Liver (tissue), 9 donors: Measurements from ENCODE around the gene CBX2. TPM values are rescaled to one million over a fixed set of nuclear protein-coding genes. Genes with fewer than 3 reads are reported as not detected.
"Not testable (repeated sequence)": the region's sequence is repeated elsewhere in the genome, so short reads cannot be mapped to it uniquely, and the experiment has no call there.

Experiments used
- DNase-seq: peaks from one replicate; pipeline ENCODE4 v3.0.0-alpha.2; 2017; ENCODE audit warnings: low spot score
- H3K27ac ChIP-seq, 2 donors: one replicate each; pipeline ENCODE4 v1.7.0; 2013; ENCODE audit warnings: inconsistent platforms in 2 of 2, low read length in 2 of 2, control low read depth in 1 of 2, low read depth in 1 of 2, mild to moderate bottlenecking in 1 of 2
- H3K27me3 ChIP-seq, 4 donors: one replicate each; pipeline versions ENCODE4 v1.6.1 to v1.7.0; 2013; ENCODE audit warnings: low read length in 3 of 4, inconsistent platforms in 1 of 4, mild to moderate bottlenecking in 1 of 4, moderate library complexity in 1 of 4; ENCODE audit not compliant: control insufficient read depth in 4 of 4, insufficient read depth in 4 of 4
- H3K36me3 ChIP-seq, 4 donors: one replicate each; pipeline versions ENCODE4 v1.6.1 to v1.7.0; 2013; ENCODE audit warnings: low read length in 3 of 4, mild to moderate bottlenecking in 3 of 4, low read depth in 1 of 4, moderate library complexity in 1 of 4; ENCODE audit not compliant: control insufficient read depth in 4 of 4, insufficient read depth in 3 of 4
- H3K4me1 ChIP-seq, 4 donors: one replicate each; pipeline versions ENCODE4 v1.6.1 to v1.7.0; 2013; ENCODE audit warnings: low read length in 3 of 4, mild to moderate bottlenecking in 3 of 4, moderate library complexity in 1 of 4; ENCODE audit not compliant: control insufficient read depth in 4 of 4, insufficient read depth in 4 of 4
- H3K4me3 ChIP-seq, 3 donors: one replicate each; pipeline versions ENCODE4 v1.6.1 to v1.7.0; 2013; ENCODE audit warnings: low read length in 3 of 3, control low read depth in 1 of 3, low read depth in 1 of 3, mild to moderate bottlenecking in 1 of 3
- H3K9ac ChIP-seq, 2 donors: one replicate each; pipeline ENCODE4 v1.7.0; 2013; ENCODE audit warnings: low read length in 2 of 2, mild to moderate bottlenecking in 2 of 2, moderate library complexity in 2 of 2, control low read depth in 1 of 2, low read depth in 1 of 2
- H3K9me3 ChIP-seq, 4 donors: one replicate each; pipeline versions ENCODE4 v1.6.1 to v1.7.0; 2013; ENCODE audit warnings: low read length in 3 of 4; ENCODE audit not compliant: control insufficient read depth in 4 of 4
- EGR1 ChIP-seq, 2 donors: IDR thresholded peaks; 2 replicates each; pipeline ENCODE4 v1.6.1; 2016 to 2018; ENCODE audit warnings: antibody characterized with exemption in 2 of 2, low read depth in 2 of 2
- FOXA1 ChIP-seq: IDR thresholded peaks from 2 replicates; pipeline ENCODE4 v1.6.1; 2016; ENCODE audit warnings: antibody characterized with exemption
- FOXA2 ChIP-seq: IDR thresholded peaks from 2 replicates; pipeline ENCODE4 v1.6.1; 2016; ENCODE audit warnings: antibody characterized with exemption
- GABPA ChIP-seq, 2 donors: IDR thresholded peaks in 1 of 2; conservative IDR thresholded peaks in 1 of 2; 2 replicates each; pipeline ENCODE4 v1.6.1; 2016; ENCODE audit warnings: antibody characterized with exemption in 2 of 2, mild to moderate bottlenecking in 1 of 2, moderate library complexity in 1 of 2
- HNF4A ChIP-seq, 2 donors: conservative IDR thresholded peaks; 2 replicates each; pipeline ENCODE4 v1.6.1; 2016; ENCODE audit warnings: antibody characterized with exemption in 2 of 2, mild to moderate bottlenecking in 2 of 2
- HNF4G ChIP-seq: IDR thresholded peaks from 2 replicates; pipeline ENCODE4 v1.6.1; 2016; ENCODE audit warnings: antibody characterized with exemption
- JUND ChIP-seq, 2 donors: IDR thresholded peaks; 2 replicates each; pipeline ENCODE4 v1.6.1; 2016; ENCODE audit warnings: antibody characterized with exemption in 2 of 2
- NR2F2 ChIP-seq: IDR thresholded peaks from 2 replicates; pipeline ENCODE4 v1.6.1; 2016; ENCODE audit warnings: antibody characterized with exemption
- RXRA ChIP-seq, 2 donors: IDR thresholded peaks; 2 replicates each; pipeline ENCODE4 v1.6.1; 2017 to 2018; ENCODE audit warnings: antibody characterized with exemption in 2 of 2, mild to moderate bottlenecking in 1 of 2
- SP1 ChIP-seq: IDR thresholded peaks from 2 replicates; pipeline ENCODE4 v1.6.1; 2018; ENCODE audit warnings: antibody characterized with exemption, mild to moderate bottlenecking
- TAF1 ChIP-seq: conservative IDR thresholded peaks from 2 replicates; pipeline ENCODE4 v1.6.1; 2016; ENCODE audit warnings: antibody characterized with exemption, mild to moderate bottlenecking
- YY1 ChIP-seq: IDR thresholded peaks from 2 replicates; pipeline ENCODE4 v1.6.1; 2016; ENCODE audit warnings: antibody characterized with exemption, mild to moderate bottlenecking
- WGBS: extraction: QIAGEN DNeasy Blood & Tissue Kit; methylation state at CpG from one replicate; pipeline ENCODE4 v1.1.7; 2013; 5-methylcytosine and 5-hydroxymethylcytosine counted together
- polyA plus RNA-seq, 2 donors: library from polyadenylated mRNA; stranded (reverse) in 1 of 2; unstranded in 1 of 2; fragments of 200-250 nt in 1 of 2; fragments of >200 nt in 1 of 2; fragmentation: Nextera tagmentation in 1 of 2; extraction: Ambion mirVana in 1 of 2; gene quantifications; one replicate each; pipeline versions ENCODE4 v1.2.1 to v1.2.3, GENCODE V29; 2013 to 2015
- total RNA-seq, 2 donors: library from RNA; depleted of rRNA; stranded (reverse); fragments of >200 nt; gene quantifications; one replicate each; pipeline ENCODE4 v1.2.3, GENCODE V29; 2014
- TF ChIP-seq, protein P1 (sequence below): IDR thresholded peaks from 2 replicates; pipeline ENCODE4 v1.6.1; 2016; ENCODE audit warnings: antibody characterized with exemption, mild to moderate bottlenecking
- TF ChIP-seq, protein P2 (sequence below): IDR thresholded peaks from 2 replicates; pipeline ENCODE4 v1.6.1; 2016; ENCODE audit warnings: antibody characterized with exemption
- TF ChIP-seq, protein P3 (sequence below): IDR thresholded peaks from 2 replicates; pipeline ENCODE4 v1.6.1; 2016; ENCODE audit warnings: antibody characterized with exemption
- donor health status: healthy.
- donor health status: healthy.
- donor health status: healthy.
- donor health status: healthy.
- donor health status: healthy.

Gene CBX2
- total and polyA plus RNA-seq, 4 donors: 0.33 to 2.4 (median 0.53) TPM

DNA sequence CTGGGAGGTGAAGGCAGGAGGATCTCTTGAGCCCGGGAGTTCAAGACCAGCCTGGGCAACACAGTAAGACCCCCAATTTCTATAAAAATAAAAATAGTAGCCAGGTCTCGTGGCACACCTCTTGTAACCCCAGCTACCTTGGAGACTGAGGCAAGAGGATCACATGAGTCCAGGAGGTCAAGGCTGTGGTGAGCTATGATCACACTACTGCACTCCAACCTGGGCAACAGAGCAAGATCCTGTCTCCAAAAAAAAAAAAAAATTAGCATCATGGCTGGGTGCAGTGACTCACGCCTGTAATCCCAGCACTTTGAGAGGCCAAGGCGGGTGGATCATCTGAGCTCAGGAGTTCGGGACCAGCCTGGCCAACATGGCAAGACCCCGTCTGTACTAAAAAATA, 6.7 kb upstream of the CBX2 start:
- peaks cover 0 to 9% (median 4%) of the 10 kb centered on the region in 4 donors for H3K27me3 ChIP-seq
- WGBS: 91% methylated on average over 6 of the region's 6 CpGs
- no peak overlapping the region for H3K27ac ChIP-seq
- no peak overlapping the region for H3K4me3 ChIP-seq
- no peak overlapping the region for H3K9ac ChIP-seq
- H3K9me3 ChIP-seq: peaks cover 0 to under 1% (median 0%) of the 10 kb centered on the region in 4 donors
- TF ChIP-seq, protein P1, sequence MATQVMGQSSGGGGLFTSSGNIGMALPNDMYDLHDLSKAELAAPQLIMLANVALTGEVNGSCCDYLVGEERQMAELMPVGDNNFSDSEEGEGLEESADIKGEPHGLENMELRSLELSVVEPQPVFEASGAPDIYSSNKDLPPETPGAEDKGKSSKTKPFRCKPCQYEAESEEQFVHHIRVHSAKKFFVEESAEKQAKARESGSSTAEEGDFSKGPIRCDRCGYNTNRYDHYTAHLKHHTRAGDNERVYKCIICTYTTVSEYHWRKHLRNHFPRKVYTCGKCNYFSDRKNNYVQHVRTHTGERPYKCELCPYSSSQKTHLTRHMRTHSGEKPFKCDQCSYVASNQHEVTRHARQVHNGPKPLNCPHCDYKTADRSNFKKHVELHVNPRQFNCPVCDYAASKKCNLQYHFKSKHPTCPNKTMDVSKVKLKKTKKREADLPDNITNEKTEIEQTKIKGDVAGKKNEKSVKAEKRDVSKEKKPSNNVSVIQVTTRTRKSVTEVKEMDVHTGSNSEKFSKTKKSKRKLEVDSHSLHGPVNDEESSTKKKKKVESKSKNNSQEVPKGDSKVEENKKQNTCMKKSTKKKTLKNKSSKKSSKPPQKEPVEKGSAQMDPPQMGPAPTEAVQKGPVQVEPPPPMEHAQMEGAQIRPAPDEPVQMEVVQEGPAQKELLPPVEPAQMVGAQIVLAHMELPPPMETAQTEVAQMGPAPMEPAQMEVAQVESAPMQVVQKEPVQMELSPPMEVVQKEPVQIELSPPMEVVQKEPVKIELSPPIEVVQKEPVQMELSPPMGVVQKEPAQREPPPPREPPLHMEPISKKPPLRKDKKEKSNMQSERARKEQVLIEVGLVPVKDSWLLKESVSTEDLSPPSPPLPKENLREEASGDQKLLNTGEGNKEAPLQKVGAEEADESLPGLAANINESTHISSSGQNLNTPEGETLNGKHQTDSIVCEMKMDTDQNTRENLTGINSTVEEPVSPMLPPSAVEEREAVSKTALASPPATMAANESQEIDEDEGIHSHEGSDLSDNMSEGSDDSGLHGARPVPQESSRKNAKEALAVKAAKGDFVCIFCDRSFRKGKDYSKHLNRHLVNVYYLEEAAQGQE: no peak
- TF ChIP-seq NR2F2 (no peak), FOXA1 (no peak), YY1 (no peak), RXRA (IDR thresholded peaks at IDR 0.05) (no peak), FOXA2 (no peak), JUND (IDR thresholded peaks at IDR 0.05) (no peak), GABPA (IDR thresholded peaks at IDR 0.05 in 1 of 2, conservative IDR thresholded peaks at IDR 0.05 in 1 of 2) (no peak), HNF4G (no peak), EGR1 (IDR thresholded peaks at IDR 0.05; ENCODE audit: low read depth in 2 of 2) (no peak), HNF4A (conservative IDR thresholded peaks at IDR 0.05) (no peak), TAF1 (no peak), SP1 (no peak)
- TF ChIP-seq, protein P2, sequence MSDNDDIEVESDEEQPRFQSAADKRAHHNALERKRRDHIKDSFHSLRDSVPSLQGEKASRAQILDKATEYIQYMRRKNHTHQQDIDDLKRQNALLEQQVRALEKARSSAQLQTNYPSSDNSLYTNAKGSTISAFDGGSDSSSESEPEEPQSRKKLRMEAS: no peak
- TF ChIP-seq, protein P3, sequence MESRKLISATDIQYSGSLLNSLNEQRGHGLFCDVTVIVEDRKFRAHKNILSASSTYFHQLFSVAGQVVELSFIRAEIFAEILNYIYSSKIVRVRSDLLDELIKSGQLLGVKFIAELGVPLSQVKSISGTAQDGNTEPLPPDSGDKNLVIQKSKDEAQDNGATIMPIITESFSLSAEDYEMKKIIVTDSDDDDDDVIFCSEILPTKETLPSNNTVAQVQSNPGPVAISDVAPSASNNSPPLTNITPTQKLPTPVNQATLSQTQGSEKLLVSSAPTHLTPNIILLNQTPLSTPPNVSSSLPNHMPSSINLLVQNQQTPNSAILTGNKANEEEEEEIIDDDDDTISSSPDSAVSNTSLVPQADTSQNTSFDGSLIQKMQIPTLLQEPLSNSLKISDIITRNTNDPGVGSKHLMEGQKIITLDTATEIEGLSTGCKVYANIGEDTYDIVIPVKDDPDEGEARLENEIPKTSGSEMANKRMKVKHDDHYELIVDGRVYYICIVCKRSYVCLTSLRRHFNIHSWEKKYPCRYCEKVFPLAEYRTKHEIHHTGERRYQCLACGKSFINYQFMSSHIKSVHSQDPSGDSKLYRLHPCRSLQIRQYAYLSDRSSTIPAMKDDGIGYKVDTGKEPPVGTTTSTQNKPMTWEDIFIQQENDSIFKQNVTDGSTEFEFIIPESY: no peak
- H3K4me1 ChIP-seq: peaks cover 2 to 14% (median 10%) of the 10 kb centered on the region in 4 donors
- no peaks in the 10 kb centered on the region for H3K36me3 ChIP-seq
- no peak for DNase-seq

DNA sequence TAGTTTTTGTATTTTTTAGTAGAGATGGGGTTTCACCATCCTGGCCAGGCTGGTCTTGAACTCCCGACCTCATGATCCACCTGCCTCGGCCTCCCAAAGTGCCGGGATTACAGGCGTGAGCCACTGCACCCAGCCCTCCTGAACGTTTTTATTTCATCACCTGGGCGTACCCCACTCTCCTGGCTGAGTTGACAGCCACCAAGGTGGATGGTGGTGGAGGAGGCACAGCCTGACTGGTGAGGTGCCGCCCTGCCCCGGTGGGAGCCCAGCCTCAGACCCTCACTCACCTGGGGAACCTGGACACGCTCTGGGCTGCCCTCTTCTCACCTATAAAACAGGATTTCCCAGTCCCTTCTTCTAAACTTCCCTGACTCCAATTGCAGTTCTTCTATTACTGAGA, 5.2 kb upstream of the CBX2 start:
- not testable (repeated sequence) for H3K9me3 ChIP-seq, H3K9ac ChIP-seq, DNase-seq, H3K27ac ChIP-seq, H3K36me3 ChIP-seq, H3K4me3 ChIP-seq
- 73% methylated on average over 9 of the region's 9 CpGs for WGBS
- Histone ChIP-seq H3K4me1 (peaks cover 6 to 21% (median 12%) of the 10 kb centered on the region in 4 donors), H3K27me3 (peaks cover 0 to 18% (median 4%) of the 10 kb centered on the region in 4 donors)
